ENCODE results near the gene MRPL38. TPM values are rescaled to one million over a fixed set of nuclear protein-coding genes. Genes with fewer than 3 reads are reported as not detected.

Gene MRPL38
- total and polyA plus RNA-seq, 2 of the 8 experiments (the other 6 are each of a cell fraction or from before 2014, with no cell fraction given), result 78.4 to 125 TPM

GRCh38 chr17:75849724-75850123, 55.0 kb downstream of the MRPL38 start (continued):
- TF ChIP-seq CHD7 (IDR thresholded peaks at IDR 0.05; ENCODE audit: insufficient replicate concordance, low read length), result no peak
- TF ChIP-seq RXRA (IDR thresholded peaks at IDR 0.05; ENCODE audit: insufficient read depth, low read depth, low read length), result no peak
- no peak for TF ChIP-seq KDM4A (IDR thresholded peaks at IDR 0.05; ENCODE audit: low read depth, low read length, severe bottlenecking)
